Measurements from ENCODE around the gene RPL39.
A peak's percentile ranks its signal among the peaks of the same experiment; 100 is the strongest.
"Not testable (repeated sequence)": the region's sequence is repeated elsewhere in the genome, so short reads cannot be mapped to it uniquely, and the experiment has no call there.

The RPL39 gene

GRCh38 chrX:119757979-119758730 is 33.3 kb downstream of the RPL39 start, which contains the start of gene SOWAHD:
Gene SOWAHD (plus strand): TSS chrX:119758588. CDS start chrX:119758668, 80 bp downstream.
- Mint-ChIP-seq H3K36me3 (ENCODE audit: insufficient read depth) (peaks cover 23% of the 10 kb centered on the region), H3K4me3 (peak within 1 kb of the TSS; percentile 77 to 87), H3K27ac (peak within 1 kb of the TSS; percentile 88 to 94), H3K9me3 (no peaks in the 10 kb centered on the region), H3K4me1 (ENCODE audit: low read depth in 2 of 2) (peaks cover 23 to 31% of the 10 kb centered on the region in 2 donors), H3K27me3 (no peaks in the 10 kb centered on the region)
- ATAC-seq (replicated peaks) (peak; percentile 29), DNase-seq (no peak)

- Mint-ChIP-seq H3K4me3 (peak overlapping the region; percentile 77 to 87), H3K27ac (peak overlapping the region; percentile 88 to 94), H3K4me1 (ENCODE audit: low read depth in 2 of 2) (peaks cover 23 to 31% of the 10 kb centered on the region in 2 donors), H3K9me3 (no peaks in the 10 kb centered on the region), H3K36me3 (ENCODE audit: insufficient read depth) (peaks cover 23% of the 10 kb centered on the region), H3K27me3 (no peaks in the 10 kb centered on the region)
- ATAC-seq (replicated peaks): no peak
- DNase-seq: no peak
These were observed 33.8 kb downstream of the RPL39 start for GRCh38 chrX:119757646-119757978.

DNA sequence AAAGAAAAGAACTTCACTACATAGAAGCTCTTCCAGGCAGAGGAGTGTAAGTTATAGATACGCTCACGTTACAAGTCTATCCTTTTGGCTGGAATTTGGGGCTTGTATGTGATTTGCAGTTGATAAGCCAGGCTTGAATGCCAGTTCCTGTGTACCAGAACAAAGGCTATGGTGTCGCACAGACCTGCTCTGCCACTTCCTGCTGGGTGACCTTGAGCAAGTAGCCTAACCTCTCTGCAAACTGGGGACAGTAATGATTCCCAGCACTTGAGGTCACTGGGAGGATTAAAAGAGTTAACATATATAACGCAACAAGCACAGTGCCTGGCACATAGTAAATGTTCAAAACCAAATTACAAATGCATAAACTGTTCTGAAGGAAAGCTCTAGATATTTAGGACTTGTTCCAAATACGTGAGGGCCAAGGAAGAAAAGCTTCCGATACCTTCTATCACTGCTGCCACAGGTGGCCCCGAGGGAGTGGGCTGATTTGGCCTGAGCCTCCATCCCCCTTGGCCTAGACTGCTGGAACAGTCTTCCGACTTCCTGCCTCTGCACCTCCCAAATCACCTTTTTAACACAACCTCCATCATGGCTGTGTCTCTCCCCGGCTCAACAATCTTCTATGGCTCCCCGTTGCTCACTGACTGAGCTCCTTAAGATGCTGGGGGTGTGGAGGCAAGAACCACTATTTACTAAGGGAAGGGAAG is 34.3 kb downstream of the RPL39 start:
- no peaks in the 10 kb centered on the region for H3K9me3 Mint-ChIP-seq
- ATAC-seq (replicated peaks): no peak
- H3K27ac Mint-ChIP-seq: peak overlapping the region; percentile 88 to 94
- H3K4me1 Mint-ChIP-seq (ENCODE audit: low read depth in 2 of 2): peaks cover 23 to 31% of the 10 kb centered on the region in 2 donors
- peaks cover 23% of the 10 kb centered on the region for H3K36me3 Mint-ChIP-seq (ENCODE audit: insufficient read depth)
- no peak for DNase-seq
- H3K4me3 Mint-ChIP-seq: peak overlapping the region; percentile 77 to 87
- H3K27me3 Mint-ChIP-seq: no peaks in the 10 kb centered on the region

- ATAC-seq (replicated peaks): peak; percentile 65
- peaks cover 23 to 31% of the 10 kb centered on the region in 2 donors for H3K4me1 Mint-ChIP-seq (ENCODE audit: low read depth in 2 of 2)
- DNase-seq: peak in 2 of 3 experiments; percentile 31 to 39
- peaks cover 23% of the 10 kb centered on the region for H3K36me3 Mint-ChIP-seq (ENCODE audit: insufficient read depth)
- H3K4me3 Mint-ChIP-seq: peak overlapping the region; percentile 72 to 87
- no peaks in the 10 kb centered on the region for H3K9me3 Mint-ChIP-seq
- peak overlapping the region; percentile 88 to 94 for H3K27ac Mint-ChIP-seq
- H3K27me3 Mint-ChIP-seq: no peaks in the 10 kb centered on the region
These were observed 35.4 kb downstream of the RPL39 start for GRCh38 chrX:119755981-119756533.

DNA sequence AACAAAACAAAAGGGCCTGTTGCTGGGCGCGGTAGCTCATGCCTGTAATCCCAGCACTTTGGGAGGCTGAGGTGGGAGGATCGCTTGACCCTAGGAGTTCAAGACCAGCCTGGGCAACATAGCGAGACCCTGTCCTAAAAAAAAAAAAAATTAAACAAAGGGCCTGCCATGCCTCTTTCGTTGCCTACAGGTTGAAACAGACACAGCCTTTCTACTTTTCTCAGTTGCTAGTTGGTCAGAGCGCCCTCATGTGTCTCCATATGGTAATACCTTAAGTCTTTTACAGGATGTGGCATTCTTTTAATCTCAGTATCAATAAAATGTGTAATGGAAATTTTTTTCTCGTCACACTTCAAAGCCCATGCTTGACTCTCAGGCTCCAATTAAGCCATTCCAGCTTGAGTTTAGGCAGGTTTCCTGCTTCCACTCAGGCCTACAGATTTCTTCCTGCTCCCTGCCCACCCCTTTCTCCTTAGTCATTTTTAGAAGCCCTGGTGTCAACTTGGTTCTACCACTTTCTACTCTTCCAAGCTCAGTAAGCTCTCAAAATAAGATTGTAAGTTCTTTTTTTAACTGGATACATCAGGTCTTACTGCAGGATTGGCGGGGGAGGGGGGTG is 37.7 kb downstream of the RPL39 start:
- DNase-seq (peak; percentile 59 to 66 (median 63)), ATAC-seq (replicated peaks) (peak; percentile 57)
- Mint-ChIP-seq H3K27me3 (no peaks in the 10 kb centered on the region), H3K36me3 (ENCODE audit: insufficient read depth) (peaks cover 16% of the 10 kb centered on the region), H3K9me3 (no peaks in the 10 kb centered on the region), H3K4me1 (ENCODE audit: low read depth in 2 of 2) (peaks cover 23 to 28% of the 10 kb centered on the region in 2 donors), H3K4me3 (peak overlapping the region in 1 of 2 donors; percentile 51), H3K27ac (peak overlapping the region; percentile 55 to 91)

- H3K4me3 Mint-ChIP-seq: no peak overlapping the region
- H3K9me3 Mint-ChIP-seq: no peaks in the 10 kb centered on the region
- no peak for DNase-seq
- H3K27ac Mint-ChIP-seq: peak overlapping the region; percentile 55 to 91
- no peaks in the 10 kb centered on the region for H3K27me3 Mint-ChIP-seq
- no peak for ATAC-seq (replicated peaks)
- peaks cover 23 to 28% of the 10 kb centered on the region in 2 donors for H3K4me1 Mint-ChIP-seq (ENCODE audit: low read depth in 2 of 2)
- peaks cover 15% of the 10 kb centered on the region for H3K36me3 Mint-ChIP-seq (ENCODE audit: insufficient read depth)
These were observed 38.4 kb downstream of the RPL39 start for GRCh38 chrX:119753001-119753400.

DNA sequence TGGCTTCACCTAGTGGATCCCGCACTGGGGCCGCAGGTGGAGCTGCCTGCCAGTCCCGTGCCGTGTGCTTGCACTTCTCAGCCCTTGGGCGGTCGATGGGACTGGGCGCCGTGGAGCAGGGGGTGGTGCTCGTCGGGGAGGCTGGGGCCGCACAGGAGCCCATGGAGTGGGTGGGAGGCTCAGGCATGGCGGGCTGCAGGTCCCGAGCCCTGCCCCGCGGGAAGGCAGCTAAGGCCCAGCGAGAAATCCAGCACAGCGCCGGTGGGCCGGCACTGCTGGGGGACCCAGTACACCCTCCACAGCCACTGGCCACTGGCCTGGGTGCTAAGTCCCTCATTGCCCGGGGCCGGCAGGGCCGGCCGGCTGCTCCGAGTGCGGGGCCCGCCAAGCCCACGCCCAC is 40.7 kb downstream of the RPL39 start:
- not testable (repeated sequence) for DNase-seq; ATAC-seq (replicated peaks); H3K36me3 Mint-ChIP-seq (ENCODE audit: insufficient read depth); H3K27me3 Mint-ChIP-seq; H3K4me1 Mint-ChIP-seq (ENCODE audit: low read depth in 2 of 2); H3K4me3 Mint-ChIP-seq; H3K27ac Mint-ChIP-seq; H3K9me3 Mint-ChIP-seq

GRCh38 chrX:119750131-119750530 is 41.3 kb downstream of the RPL39 start:
- H3K27me3 Mint-ChIP-seq; H3K36me3 Mint-ChIP-seq (ENCODE audit: insufficient read depth); H3K4me1 Mint-ChIP-seq (ENCODE audit: low read depth in 2 of 2); H3K4me3 Mint-ChIP-seq; DNase-seq; ATAC-seq (replicated peaks); H3K9me3 Mint-ChIP-seq; H3K27ac Mint-ChIP-seq: not testable (repeated sequence)

DNA sequence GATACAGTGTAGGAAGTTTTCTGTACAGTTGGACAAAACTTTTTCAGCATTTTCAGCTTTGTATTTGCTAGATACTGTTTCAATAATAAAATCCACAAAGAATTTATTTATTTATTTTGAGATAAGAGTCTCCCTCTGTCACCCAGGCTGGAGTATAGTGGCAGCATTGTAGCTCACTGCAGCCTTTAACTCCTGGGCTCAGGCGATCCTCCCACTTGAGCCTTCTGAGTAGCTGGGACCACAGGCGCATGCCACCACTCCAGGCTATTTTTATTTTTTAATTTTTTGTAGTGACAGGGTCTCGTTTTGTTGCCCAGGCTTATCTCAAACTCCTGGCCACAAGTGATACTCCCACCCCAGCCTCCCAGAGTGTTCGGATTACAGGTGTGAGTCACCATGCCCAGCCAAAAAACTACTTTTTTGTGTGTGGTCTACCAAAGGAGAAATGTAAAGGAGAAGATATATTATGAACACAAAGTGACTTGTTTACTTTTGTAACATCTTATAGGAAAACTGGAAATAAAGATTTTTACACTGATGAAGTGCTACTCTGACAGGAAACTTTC is 46.1 kb downstream of the RPL39 start:
- Mint-ChIP-seq H3K27ac (no peak overlapping the region), H3K4me1 (ENCODE audit: low read depth in 2 of 2) (no peaks in the 10 kb centered on the region)

DNA sequence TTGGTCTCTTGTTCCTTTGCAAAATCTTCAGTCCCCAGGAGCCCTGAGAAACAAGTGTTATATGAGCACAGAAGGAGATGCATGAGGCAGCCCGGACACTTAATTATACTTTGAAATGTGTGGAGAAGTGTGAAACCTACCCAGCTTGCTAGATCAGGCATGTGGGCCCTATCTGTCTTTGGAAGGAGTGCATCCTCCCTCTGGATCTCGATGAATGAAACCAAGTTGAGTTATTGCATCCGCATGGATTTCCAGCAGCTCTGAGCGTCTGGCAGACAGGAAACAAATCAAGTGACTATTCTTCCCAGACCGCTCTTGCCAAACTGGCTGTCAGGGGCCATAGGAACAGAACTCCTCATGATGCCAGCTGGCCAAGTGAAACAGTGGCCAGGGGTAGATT is 52.7 kb downstream of the RPL39 start:
- no peak for DNase-seq
- Mint-ChIP-seq H3K27me3 (no peaks in the 10 kb centered on the region), H3K9me3 (no peaks in the 10 kb centered on the region), H3K27ac (no peak overlapping the region), H3K4me3 (no peak overlapping the region), H3K4me1 (ENCODE audit: low read depth in 2 of 2) (no peaks in the 10 kb centered on the region), H3K36me3 (ENCODE audit: insufficient read depth) (no peaks in the 10 kb centered on the region)
- ATAC-seq (replicated peaks): no peak

More for the DNA sequence above, 46.1 kb downstream of the RPL39 start:
- Mint-ChIP-seq H3K4me3 (no peak overlapping the region), H3K9me3 (no peaks in the 10 kb centered on the region), H3K36me3 (ENCODE audit: insufficient read depth) (no peaks in the 10 kb centered on the region), H3K27me3 (no peaks in the 10 kb centered on the region)
- ATAC-seq (replicated peaks) (no peak), DNase-seq (no peak)
